CD14-positive monocyte (primary cell): ENCODE data around the gene BRAF. TPM values are rescaled to one million over a fixed set of nuclear protein-coding genes. Genes with fewer than 3 reads are reported as not detected.

Experiments used
- DNase-seq, 3 donors: peaks; one replicate each; pipeline ENCODE4 v3.0.0-alpha.2; 2011 to 2022
- H2AFZ ChIP-seq: 2 replicates; pipeline ENCODE4 v1.6.0; 2012; ENCODE audit warnings: mild to moderate bottlenecking, low read depth, low read length, inconsistent platforms; ENCODE audit not compliant: insufficient read depth, poor library complexity, severe bottlenecking
- H3K27ac ChIP-seq, 2 donors: 1 replicate in 1 of 2; 2 replicates in 1 of 2; pipeline ENCODE4 v1.5.1; 2012 to 2013; ENCODE audit warnings: low read length in 2 of 2, control low read depth in 1 of 2, inconsistent platforms in 1 of 2, low read depth in 1 of 2, mild to moderate bottlenecking in 1 of 2
- H3K27me3 ChIP-seq, 2 donors: one replicate each; pipeline versions ENCODE4 v1.6.0 to v1.6.1; 2011 to 2013; ENCODE audit warnings: low read length in 2 of 2; ENCODE audit not compliant: control insufficient read depth in 2 of 2, insufficient read depth in 2 of 2
- H3K36me3 ChIP-seq, 2 donors: replicated peaks in 1 of 2; 1 replicate in 1 of 2; 2 replicates in 1 of 2; pipeline versions ENCODE4 v1.5.1 to v1.6.1; 2012 to 2013; ENCODE audit warnings: low read length in 2 of 2, control low read depth in 1 of 2, inconsistent platforms in 1 of 2, mild to moderate bottlenecking in 1 of 2; ENCODE audit not compliant: insufficient read depth in 2 of 2, control insufficient read depth in 1 of 2
- H3K4me1 ChIP-seq, 2 donors: 1 replicate in 1 of 2; 2 replicates in 1 of 2; pipeline versions ENCODE4 v1.5.1 to v1.6.1; 2012 to 2013; ENCODE audit warnings: low read length in 2 of 2, control low read depth in 1 of 2, inconsistent platforms in 1 of 2, mild to moderate bottlenecking in 1 of 2, moderate library complexity in 1 of 2; ENCODE audit not compliant: insufficient read depth in 2 of 2, control insufficient read depth in 1 of 2
- H3K4me2 ChIP-seq: replicated peaks from 2 replicates; pipeline ENCODE3; 2012; ENCODE audit warnings: low read length, moderate library complexity, mild to moderate bottlenecking; ENCODE audit not compliant: poor library complexity, severe bottlenecking; ENCODE audit errors: extremely low read depth
- H3K4me3 ChIP-seq, 3 experiments: fragments of 200-600 bp in 1 of 3; sonication (generic) in 1 of 3; replicated peaks in 1 of 3; 1 replicate in 2 of 3; 2 replicates in 1 of 3; pipeline ENCODE4 v1.5.1; 2011 to 2013; ENCODE audit warnings: low read length in 3 of 3, mild to moderate bottlenecking in 3 of 3, control low read depth in 2 of 3, low read depth in 2 of 3, inconsistent platforms in 1 of 3, moderate library complexity in 1 of 3
- H3K79me2 ChIP-seq: 2 replicates; pipeline ENCODE4 v1.6.0; 2012; ENCODE audit warnings: mild to moderate bottlenecking, control low read depth, inconsistent platforms, low read length, moderate library complexity; ENCODE audit not compliant: insufficient read depth
- H3K9ac ChIP-seq: 2 replicates; pipeline ENCODE4 v1.6.0; 2017; ENCODE audit warnings: low read length, mild to moderate bottlenecking; ENCODE audit not compliant: insufficient read depth, poor library complexity, severe bottlenecking
- H3K9me3 ChIP-seq, 2 donors: replicated peaks in 1 of 2; 1 replicate in 1 of 2; 2 replicates in 1 of 2; pipeline versions ENCODE4 v1.5.1 to v1.6.1; 2012 to 2013; ENCODE audit warnings: low read length in 2 of 2, control low read depth in 1 of 2; ENCODE audit not compliant: control insufficient read depth in 1 of 2, insufficient read depth in 1 of 2
- H4K20me1 ChIP-seq: 2 replicates; pipeline ENCODE4 v1.6.0; 2012; ENCODE audit warnings: mild to moderate bottlenecking, low read length, control low read depth, moderate library complexity; ENCODE audit not compliant: insufficient read depth
- H3K27ac Mint-ChIP-seq, 7 donors: one replicate each; pipeline ENCODE4 v1.8.0; 2020; ENCODE audit warnings: mild to moderate bottlenecking in 7 of 7, mixed read lengths in 7 of 7, moderate library complexity in 6 of 7, inconsistent platforms in 2 of 7
- H3K27me3 Mint-ChIP-seq, 3 donors: one replicate each; pipeline ENCODE4 v1.8.0; 2021 to 2022; ENCODE audit warnings: low read depth in 3 of 3, mild to moderate bottlenecking in 3 of 3, mixed read lengths in 3 of 3, moderate library complexity in 3 of 3, inconsistent platforms in 1 of 3
- H3K36me3 Mint-ChIP-seq, 2 donors: one replicate each; pipeline ENCODE4 v1.8.0; 2020; ENCODE audit warnings: mixed read lengths in 2 of 2, inconsistent platforms in 1 of 2, mild to moderate bottlenecking in 1 of 2
- H3K4me1 Mint-ChIP-seq: one replicate; pipeline ENCODE4 v1.8.0; 2020; ENCODE audit warnings: mild to moderate bottlenecking, mixed read lengths
- H3K4me3 Mint-ChIP-seq, 2 donors: one replicate each; pipeline ENCODE4 v1.8.0; 2020; ENCODE audit warnings: mild to moderate bottlenecking in 2 of 2, mixed read lengths in 2 of 2, moderate library complexity in 1 of 2
- H3K9me3 Mint-ChIP-seq, 7 donors: one replicate each; pipeline ENCODE4 v1.8.0; 2020 to 2022; ENCODE audit warnings: mixed read lengths in 7 of 7, mild to moderate bottlenecking in 6 of 7, moderate library complexity in 6 of 7, inconsistent platforms in 2 of 7
- WGBS: methylation state at CpG from one replicate; pipeline ENCODE4 v1.1.5; 2013; ENCODE audit warnings: missing lambda C conversion rate; ENCODE audit not compliant: insufficient coverage; 5-methylcytosine and 5-hydroxymethylcytosine counted together
- intact Hi-C, 2 donors: fragments of 100-400 bp; cut with micrococcal nuclease; formaldehyde crosslinking; loops; one replicate each; pipeline versions ENCODE4 v1.15.0 to v1.15.1; 2023
- polyA plus RNA-seq, 3 donors: library from polyadenylated mRNA; depleted of rRNA in 1 of 3; unstranded in 2 of 3; stranded (reverse) in 1 of 3; fragments of 300-500 nt in 2 of 3; fragments of >200 nt in 1 of 3; fragmentation: Illumina TruSeq in 2 of 3; gene quantifications; 1 replicate in 2 of 3; 2 replicates in 1 of 3; pipeline ENCODE4 v1.2.3, GENCODE V29; 2012 to 2021
- TF ChIP-seq, protein P1 (sequence below): fragments of 200-600 bp; IDR thresholded peaks from one replicate; pipeline ENCODE4 v1.8.0; 2022; ENCODE audit warnings: antibody characterized with exemption, mild to moderate bottlenecking

BRAF gene
- polyA plus RNA-seq, 3 donors, result 3.8 to 10.0 (median 5.6) TPM

GRCh38 chr7:140672382-140673062, 252.2 kb downstream of the BRAF start, which contains the start of gene ADCK2:
Gene ADCK2, plus strand, starts transcription at chr7:140672945. Its CDS starts 386 bp downstream, at chr7:140673331.
- Histone ChIP-seq H3K4me1 (peaks cover 42 to 49% of the 10 kb centered on the region in 2 donors), H3K9me3 (no peaks in the 10 kb centered on the region), H3K4me2 (peak within 1 kb of the TSS; percentile 87), H2AFZ (peak within 1 kb of the TSS; percentile 86), H3K36me3 (peaks cover 0 to 1% of the 10 kb centered on the region in 2 donors), H3K27ac (peak within 1 kb of the TSS in 1 of 2 donors; percentile 66), H4K20me1 (no peaks in the 10 kb centered on the region), H3K4me3 (peak within 1 kb of the TSS; percentile 60 to 77 (median 62)), H3K27me3 (no peaks in the 10 kb centered on the region), H3K79me2 (peaks cover 7% of the 10 kb centered on the region), H3K9ac (peak within 1 kb of the TSS; percentile 81)
- Mint-ChIP-seq H3K4me3 (peak within 1 kb of the TSS; percentile 88 to 95), H3K4me1 (peaks cover 42% of the 10 kb centered on the region), H3K27ac (peak within 1 kb of the TSS in 6 of 7 donors; percentile 19 to 89 (median 78)), H3K9me3 (peaks cover 0 to 4% (median 0%) of the 10 kb centered on the region in 7 donors), H3K36me3 (peaks cover 3 to 6% of the 10 kb centered on the region in 2 donors), H3K27me3 (peaks cover 2 to 5% (median 3%) of the 10 kb centered on the region in 3 donors)
- peak; percentile 15 to 28 (median 21) for DNase-seq
- WGBS, result under 1% methylated on average over 15 of the region's 41 CpGs
- TF ChIP-seq, protein P1, sequence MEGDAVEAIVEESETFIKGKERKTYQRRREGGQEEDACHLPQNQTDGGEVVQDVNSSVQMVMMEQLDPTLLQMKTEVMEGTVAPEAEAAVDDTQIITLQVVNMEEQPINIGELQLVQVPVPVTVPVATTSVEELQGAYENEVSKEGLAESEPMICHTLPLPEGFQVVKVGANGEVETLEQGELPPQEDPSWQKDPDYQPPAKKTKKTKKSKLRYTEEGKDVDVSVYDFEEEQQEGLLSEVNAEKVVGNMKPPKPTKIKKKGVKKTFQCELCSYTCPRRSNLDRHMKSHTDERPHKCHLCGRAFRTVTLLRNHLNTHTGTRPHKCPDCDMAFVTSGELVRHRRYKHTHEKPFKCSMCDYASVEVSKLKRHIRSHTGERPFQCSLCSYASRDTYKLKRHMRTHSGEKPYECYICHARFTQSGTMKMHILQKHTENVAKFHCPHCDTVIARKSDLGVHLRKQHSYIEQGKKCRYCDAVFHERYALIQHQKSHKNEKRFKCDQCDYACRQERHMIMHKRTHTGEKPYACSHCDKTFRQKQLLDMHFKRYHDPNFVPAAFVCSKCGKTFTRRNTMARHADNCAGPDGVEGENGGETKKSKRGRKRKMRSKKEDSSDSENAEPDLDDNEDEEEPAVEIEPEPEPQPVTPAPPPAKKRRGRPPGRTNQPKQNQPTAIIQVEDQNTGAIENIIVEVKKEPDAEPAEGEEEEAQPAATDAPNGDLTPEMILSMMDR, result no peak
- intact Hi-C loops, result no loop called here

- peaks cover 2 to 5% (median 3%) of the 10 kb centered on the region in 3 donors for H3K27me3 Mint-ChIP-seq
- WGBS, result 85% methylated on average over 11 of the region's 15 CpGs
Observed at GRCh38 chr7:140671966-140672365, 252.8 kb downstream of the BRAF start.

More at GRCh38 chr7:140671966-140672365, 252.8 kb downstream of the BRAF start:
- no peak overlapping the region for H3K9ac ChIP-seq
- intact Hi-C loops, result no loop called here
- H3K9me3 ChIP-seq, result no peaks in the 10 kb centered on the region
- peak overlapping the region; percentile 87 for H3K4me2 ChIP-seq
- no peaks in the 10 kb centered on the region for H3K27me3 ChIP-seq
- H2AFZ ChIP-seq, result peak overlapping the region; percentile 64
- Mint-ChIP-seq H3K9me3 (peaks cover 0 to 4% (median 0%) of the 10 kb centered on the region in 7 donors), H3K27ac (peak overlapping the region in 2 of 7 donors; percentile 11 to 43), H3K36me3 (peaks cover 0 to under 1% of the 10 kb centered on the region in 2 donors), H3K4me3 (peak overlapping the region; percentile 77), H3K4me1 (peaks cover 42% of the 10 kb centered on the region)
- peak in 1 of 3 donors; percentile 22 for DNase-seq
- no peaks in the 10 kb centered on the region for H3K36me3 ChIP-seq
- H3K4me3 ChIP-seq, result peak overlapping the region in 1 of 3 experiments; percentile 77
- TF ChIP-seq, protein P1, result no peak
- H3K79me2 ChIP-seq, result peaks cover 7% of the 10 kb centered on the region
- no peaks in the 10 kb centered on the region for H4K20me1 ChIP-seq
- no peak overlapping the region for H3K27ac ChIP-seq
- peaks cover 42 to 49% of the 10 kb centered on the region in 2 donors for H3K4me1 ChIP-seq
